Omental fat pad (tissue), 4 donors: ENCODE results near the gene PHACTR3. TPM values are rescaled to one million over a fixed set of nuclear protein-coding genes. Genes with fewer than 3 reads are reported as not detected.

Source experiments
- ATAC-seq: fragments of 150-250 bp; one replicate; pipeline ENCODE4 v1.9.1; 2016; ENCODE audit warnings: mild to moderate bottlenecking, moderate library complexity; ENCODE audit not compliant: low FRiP score
- DNase-seq: peaks from one replicate; pipeline ENCODE4 v3.0.0-alpha.2; 2019; ENCODE audit warnings: low spot score
- CTCF ChIP-seq, 3 donors: fragments of 450-650 bp; IDR thresholded peaks; one replicate each; pipeline ENCODE4 v1.5.1; 2016 to 2017; ENCODE audit warnings: antibody characterized with exemption in 3 of 3, mild to moderate bottlenecking in 3 of 3, moderate library complexity in 2 of 3
- total RNA-seq, 4 donors: library from RNA; depleted of rRNA; stranded (reverse); fragments of >200 nt; gene quantifications; one replicate each; pipeline ENCODE4 v1.1.0, GENCODE V29; 2016

Gene PHACTR3
- total RNA-seq, 4 donors from 2014 or later, result 0.19 to 10.6 (median 1.4) TPM; not detected in 1

- ATAC-seq (no peak), DNase-seq (no peak)
- no peak for TF ChIP-seq CTCF (IDR thresholded peaks at IDR 0.05)
Observed at GRCh38 chr20:59747671-59748515, 143.6 kb downstream of the PHACTR3 start.

- ATAC-seq (no peak), DNase-seq (no peak)
- TF ChIP-seq CTCF (IDR thresholded peaks at IDR 0.05), result no peak
Observed at GRCh38 chr20:59748619-59749191, 144.4 kb downstream of the PHACTR3 start.

- TF ChIP-seq CTCF (IDR thresholded peaks at IDR 0.05), result no peak
- DNase-seq, result no peak
- ATAC-seq, result no peak
Observed at GRCh38 chr20:59749301-59749700, 145.0 kb downstream of the PHACTR3 start.

- no peak for TF ChIP-seq CTCF (IDR thresholded peaks at IDR 0.05)
- ATAC-seq (no peak), DNase-seq (no peak)
Observed at GRCh38 chr20:59750209-59750840, 146.0 kb downstream of the PHACTR3 start.

GRCh38 chr20:59751075-59751711, 146.9 kb downstream of the PHACTR3 start:
- no peak for ATAC-seq
- TF ChIP-seq CTCF (IDR thresholded peaks at IDR 0.05), result no peak
- DNase-seq, result no peak

GRCh38 chr20:59752101-59752586, 147.8 kb downstream of the PHACTR3 start:
- ATAC-seq (no peak), DNase-seq (no peak)
- TF ChIP-seq CTCF (IDR thresholded peaks at IDR 0.05), result no peak
